ES-I3 (cell line): Measurements from ENCODE around the gene LRCH3.

Source experiments
- H3K36me3 ChIP-seq: 2 replicates; pipeline ENCODE4 v1.6.1; 2013; ENCODE audit warnings: mild to moderate bottlenecking, low read length, control low read depth, moderate library complexity; ENCODE audit not compliant: insufficient read depth
- H3K4me1 ChIP-seq: 2 replicates; pipeline ENCODE4 v1.6.1; 2013; ENCODE audit warnings: mild to moderate bottlenecking, control low read depth, low read length; ENCODE audit not compliant: insufficient read depth
- H3K9ac ChIP-seq: 2 replicates; pipeline ENCODE4 v1.6.1; 2013; ENCODE audit warnings: low read depth, mild to moderate bottlenecking, low read length, moderate library complexity
- H3K9me3 ChIP-seq: 2 replicates; pipeline ENCODE4 v1.6.1; 2013; ENCODE audit warnings: mild to moderate bottlenecking, low read length, moderate library complexity; ENCODE audit not compliant: control insufficient read depth, insufficient read depth

Gene LRCH3

GRCh38 chr3:197802779-197803459 lies 11.9 kb downstream of the LRCH3 start:
- Histone ChIP-seq H3K9ac (no peak overlapping the region), H3K36me3 (no peaks in the 10 kb centered on the region)

GRCh38 chr3:197804511-197804910 lies 13.5 kb downstream of the LRCH3 start:
- no peaks in the 10 kb centered on the region for H3K9me3 ChIP-seq
- H3K9ac ChIP-seq = no peak overlapping the region
- H3K36me3 ChIP-seq = no peaks in the 10 kb centered on the region
- peaks cover 7% of the 10 kb centered on the region; the same call in 1 of the 2 replicates for H3K4me1 ChIP-seq

More at GRCh38 chr3:197802779-197803459, 11.9 kb downstream of the LRCH3 start:
- Histone ChIP-seq H3K4me1 (no peaks in the 10 kb centered on the region), H3K9me3 (no peaks in the 10 kb centered on the region)

GRCh38 chr3:197807969-197808587 lies 17.0 kb downstream of the LRCH3 start:
- Histone ChIP-seq H3K9ac (no peak overlapping the region), H3K36me3 (no peaks in the 10 kb centered on the region), H3K9me3 (no peaks in the 10 kb centered on the region), H3K4me1 (peaks cover 8% of the 10 kb centered on the region; the same call in 1 of the 2 replicates)

GRCh38 chr3:197809356-197810020 lies 18.4 kb downstream of the LRCH3 start:
- Histone ChIP-seq H3K4me1 (peaks cover 12% of the 10 kb centered on the region; the same call in 1 of the 2 replicates), H3K9me3 (no peaks in the 10 kb centered on the region), H3K36me3 (no peaks in the 10 kb centered on the region), H3K9ac (no peak overlapping the region)

GRCh38 chr3:197810901-197811300 lies 19.8 kb downstream of the LRCH3 start:
- Histone ChIP-seq H3K9me3 (no peaks in the 10 kb centered on the region), H3K9ac (no peak overlapping the region), H3K36me3 (no peaks in the 10 kb centered on the region), H3K4me1 (peaks cover 16% of the 10 kb centered on the region)

- peaks cover 16% of the 10 kb centered on the region for H3K4me1 ChIP-seq
- no peaks in the 10 kb centered on the region for H3K36me3 ChIP-seq
- H3K9ac ChIP-seq = no peak overlapping the region
- no peaks in the 10 kb centered on the region for H3K9me3 ChIP-seq
Measured at GRCh38 chr3:197811343-197811742, 20.3 kb downstream of the LRCH3 start.

GRCh38 chr3:197814372-197814771 lies 23.3 kb downstream of the LRCH3 start:
- H3K36me3 ChIP-seq = no peaks in the 10 kb centered on the region; the same call in 1 of the 2 replicates
- peaks cover 11% of the 10 kb centered on the region for H3K4me1 ChIP-seq
- H3K9me3 ChIP-seq = no peaks in the 10 kb centered on the region
- H3K9ac ChIP-seq = no peak overlapping the region

- no peak overlapping the region for H3K9ac ChIP-seq
- no peaks in the 10 kb centered on the region for H3K9me3 ChIP-seq
- H3K36me3 ChIP-seq = peaks cover 3% of the 10 kb centered on the region
- no peaks in the 10 kb centered on the region for H3K4me1 ChIP-seq
Measured at GRCh38 chr3:197820550-197821335, 29.7 kb downstream of the LRCH3 start.

GRCh38 chr3:197829397-197830045 lies 38.5 kb downstream of the LRCH3 start:
- Histone ChIP-seq H3K9ac (no peak overlapping the region), H3K9me3 (no peaks in the 10 kb centered on the region), H3K4me1 (no peaks in the 10 kb centered on the region), H3K36me3 (peaks cover 26% of the 10 kb centered on the region)

- H3K4me1 ChIP-seq = no peaks in the 10 kb centered on the region
- H3K9ac ChIP-seq = no peak overlapping the region
- peaks cover 26% of the 10 kb centered on the region for H3K36me3 ChIP-seq
- no peaks in the 10 kb centered on the region for H3K9me3 ChIP-seq
Measured at GRCh38 chr3:197830308-197830966, 39.4 kb downstream of the LRCH3 start.

GRCh38 chr3:197830967-197831313 lies 39.9 kb downstream of the LRCH3 start:
- Histone ChIP-seq H3K36me3 (peaks cover 29% of the 10 kb centered on the region), H3K4me1 (no peaks in the 10 kb centered on the region), H3K9me3 (no peaks in the 10 kb centered on the region), H3K9ac (no peak overlapping the region)

GRCh38 chr3:197833930-197834715 lies 43.1 kb downstream of the LRCH3 start:
- H3K36me3 ChIP-seq = peaks cover 22% of the 10 kb centered on the region; the same call in 1 of the 2 replicates

GRCh38 chr3:197835509-197835908 lies 44.5 kb downstream of the LRCH3 start:
- Histone ChIP-seq H3K9me3 (no peaks in the 10 kb centered on the region), H3K4me1 (no peaks in the 10 kb centered on the region), H3K36me3 (peaks cover 23% of the 10 kb centered on the region), H3K9ac (no peak overlapping the region)

More at GRCh38 chr3:197833930-197834715, 43.1 kb downstream of the LRCH3 start:
- Histone ChIP-seq H3K9ac (no peak overlapping the region), H3K4me1 (no peaks in the 10 kb centered on the region), H3K9me3 (no peaks in the 10 kb centered on the region)
